Islet of Langerhans (tissue), 1 donor: ENCODE results near the gene DYNC2H1.
"Not testable (repeated sequence)": the region's sequence is repeated elsewhere in the genome, so short reads cannot be mapped to it uniquely, and the experiment has no call there.

Source experiments
- FAIRE-seq: peaks from one replicate; lab custom pipeline; 2011; peaks lifted over from hg19 to GRCh38; lab: Jason Lieb, UNC

The DYNC2H1 gene

DNA sequence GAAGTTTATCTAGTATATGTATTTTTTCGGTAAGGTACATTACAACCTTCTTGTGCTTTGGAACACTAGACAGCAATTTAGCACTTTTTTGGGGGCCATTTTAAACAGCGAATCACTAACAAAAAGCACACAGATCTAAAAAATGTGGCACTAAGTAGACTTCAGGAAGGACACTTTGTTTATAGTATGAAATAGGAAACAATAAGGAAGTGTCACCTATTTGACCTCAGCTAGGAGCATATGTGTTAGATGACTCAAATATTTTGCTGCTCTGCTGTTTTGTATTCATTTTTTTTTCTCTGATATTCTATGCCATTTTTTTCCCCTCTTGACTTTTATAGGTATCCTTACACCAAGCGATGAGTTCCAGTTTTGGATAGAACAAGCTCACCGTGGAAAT, 5.6 kb downstream of the DYNC2H1 start:
- no peak for FAIRE-seq

DNA sequence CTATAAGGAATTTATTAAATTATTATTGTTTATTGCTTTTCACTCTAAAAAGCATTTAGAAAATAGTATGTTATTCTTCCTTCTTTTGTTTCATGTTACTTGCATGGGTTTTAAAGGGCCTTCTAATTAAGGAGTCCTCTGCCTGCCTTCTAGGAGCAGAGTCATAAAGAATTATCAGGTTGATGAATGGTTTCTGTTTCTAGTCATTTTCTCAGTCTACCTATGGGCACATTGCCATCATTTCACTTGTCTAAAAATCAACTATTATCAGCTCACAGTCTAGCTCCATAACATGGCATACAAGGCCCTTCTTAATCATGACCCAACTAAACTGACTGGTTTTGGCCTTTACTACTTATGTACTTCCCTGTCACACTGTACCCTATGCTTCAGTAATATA, 16.2 kb downstream of the DYNC2H1 start:
- FAIRE-seq: no peak

DNA sequence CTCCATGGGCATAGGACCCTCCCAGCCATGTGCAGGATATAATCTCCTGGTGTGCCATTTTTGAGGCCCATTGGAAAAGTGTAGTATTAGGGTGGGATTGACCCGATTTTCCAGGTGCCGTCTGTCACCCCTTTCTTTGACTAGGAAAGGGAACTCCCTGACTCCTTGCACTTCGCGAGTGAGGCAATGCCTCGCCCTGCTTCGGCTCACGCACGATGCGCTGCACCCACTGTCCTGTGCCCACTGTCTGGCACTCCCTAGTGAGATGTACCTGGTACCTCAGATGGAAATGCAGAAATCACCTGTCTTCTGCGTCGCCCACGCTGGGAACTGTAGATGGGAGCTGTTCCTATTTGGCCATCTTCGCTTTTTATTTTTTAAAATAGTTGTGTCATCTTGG, 32.8 kb downstream of the DYNC2H1 start:
- FAIRE-seq: not testable (repeated sequence)

DNA sequence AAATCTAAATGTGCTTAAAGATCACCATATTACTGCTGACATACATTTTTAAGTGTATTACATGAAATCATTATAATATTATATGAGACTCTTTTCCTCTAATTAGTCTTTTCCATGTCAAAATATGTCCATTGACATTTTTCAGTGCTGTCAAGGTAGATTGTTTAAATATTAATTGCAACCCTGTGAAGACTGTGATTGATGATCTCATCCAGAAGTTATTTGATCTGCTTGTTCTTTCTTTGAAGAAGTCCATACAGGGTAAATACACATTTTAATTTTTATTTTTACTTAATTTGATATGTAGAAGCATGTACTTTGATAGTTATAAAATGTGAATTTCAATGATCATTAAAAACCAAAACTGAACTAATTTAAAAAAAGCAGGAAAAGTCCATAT, 38.4 kb downstream of the DYNC2H1 start:
- peak; percentile 75 for FAIRE-seq

DNA sequence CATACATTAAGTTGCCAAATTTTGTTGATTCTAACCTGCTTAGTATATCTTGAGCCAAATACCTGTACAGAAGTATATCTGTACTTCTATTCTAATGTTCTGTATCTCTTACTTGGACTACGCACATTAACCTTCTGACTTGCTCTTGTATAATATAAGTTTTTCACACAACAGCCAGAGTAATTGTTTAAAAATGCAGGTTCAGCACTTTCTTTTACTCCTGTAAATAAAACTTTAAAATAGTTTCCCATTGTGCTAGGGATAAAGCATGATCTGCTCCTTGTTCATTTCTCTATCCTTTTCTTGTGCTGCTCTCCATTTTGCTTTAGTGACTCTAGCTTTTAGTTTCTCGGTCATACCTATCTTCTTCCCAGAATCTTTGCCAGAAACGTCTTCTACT, 48.3 kb downstream of the DYNC2H1 start:
- no peak for FAIRE-seq

DNA sequence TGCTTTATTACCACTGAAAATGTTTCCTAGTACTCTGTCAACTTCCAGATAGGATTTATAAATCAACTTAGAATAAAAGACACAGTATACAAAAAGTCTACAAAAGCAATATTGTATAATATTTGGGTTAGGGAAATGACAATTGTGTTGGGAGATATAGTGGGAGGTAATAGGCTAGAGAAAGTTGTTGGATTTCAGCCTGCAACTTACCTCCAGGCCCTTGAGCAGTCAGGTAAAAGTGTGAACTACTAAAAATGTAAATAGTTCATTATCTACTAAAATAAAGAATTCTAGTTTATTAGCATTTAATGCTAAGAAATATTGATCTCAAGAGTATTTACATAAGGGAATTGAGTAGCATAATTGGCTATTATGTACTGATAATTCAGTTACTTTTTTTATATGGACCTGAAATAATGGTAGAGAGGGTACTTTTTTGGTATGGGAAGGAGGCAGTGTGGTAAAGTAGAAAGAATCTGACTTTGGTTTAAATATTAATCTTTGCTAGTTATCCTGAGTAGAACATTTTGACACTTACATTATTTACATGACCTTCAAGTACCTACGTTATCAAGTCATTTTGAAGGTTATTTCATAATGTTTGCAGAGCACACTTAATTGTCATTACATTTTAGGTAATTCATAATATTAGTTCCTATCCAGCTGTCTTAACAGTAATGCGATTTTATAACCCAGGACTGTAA, 55.0 kb downstream of the DYNC2H1 start:
- no peak for FAIRE-seq

DNA sequence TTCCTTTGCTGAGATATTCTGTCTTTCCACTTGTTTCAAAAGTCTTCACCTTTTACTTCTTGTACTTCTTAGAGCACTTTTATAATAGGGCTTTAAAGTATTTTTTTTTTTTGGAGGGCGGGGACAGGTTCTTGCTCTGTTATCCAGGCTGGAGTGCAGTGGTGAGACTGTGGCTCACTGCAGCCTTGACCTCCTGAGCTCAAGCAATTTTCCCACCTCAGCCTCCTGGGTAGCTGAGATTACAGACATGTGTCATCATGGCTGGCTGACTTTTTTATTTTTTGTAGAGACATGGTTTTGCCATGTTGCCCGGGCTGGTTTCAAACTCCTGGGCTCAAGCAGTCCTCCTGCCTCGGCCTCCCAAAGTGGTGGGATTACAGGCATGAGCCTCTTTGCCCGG, 57.9 kb downstream of the DYNC2H1 start:
- no peak for FAIRE-seq

DNA sequence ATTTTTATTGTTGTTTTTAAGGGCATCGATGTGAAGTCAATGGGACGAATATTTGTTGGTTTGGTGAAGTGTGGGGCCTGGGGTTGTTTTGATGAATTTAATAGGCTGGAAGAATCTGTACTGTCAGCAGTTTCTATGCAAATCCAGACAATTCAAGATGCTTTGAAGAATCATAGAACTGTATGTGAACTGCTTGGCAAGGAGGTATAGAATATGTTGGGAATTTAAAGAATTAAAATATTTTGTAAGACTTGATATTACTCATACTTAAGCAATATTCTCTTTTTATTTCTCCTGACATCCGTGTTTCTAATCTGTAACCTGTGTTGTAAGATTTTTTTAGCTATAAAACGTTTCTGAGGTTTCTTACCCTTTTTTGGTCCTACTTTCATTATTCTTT, 61.6 kb downstream of the DYNC2H1 start:
- no peak for FAIRE-seq

DNA sequence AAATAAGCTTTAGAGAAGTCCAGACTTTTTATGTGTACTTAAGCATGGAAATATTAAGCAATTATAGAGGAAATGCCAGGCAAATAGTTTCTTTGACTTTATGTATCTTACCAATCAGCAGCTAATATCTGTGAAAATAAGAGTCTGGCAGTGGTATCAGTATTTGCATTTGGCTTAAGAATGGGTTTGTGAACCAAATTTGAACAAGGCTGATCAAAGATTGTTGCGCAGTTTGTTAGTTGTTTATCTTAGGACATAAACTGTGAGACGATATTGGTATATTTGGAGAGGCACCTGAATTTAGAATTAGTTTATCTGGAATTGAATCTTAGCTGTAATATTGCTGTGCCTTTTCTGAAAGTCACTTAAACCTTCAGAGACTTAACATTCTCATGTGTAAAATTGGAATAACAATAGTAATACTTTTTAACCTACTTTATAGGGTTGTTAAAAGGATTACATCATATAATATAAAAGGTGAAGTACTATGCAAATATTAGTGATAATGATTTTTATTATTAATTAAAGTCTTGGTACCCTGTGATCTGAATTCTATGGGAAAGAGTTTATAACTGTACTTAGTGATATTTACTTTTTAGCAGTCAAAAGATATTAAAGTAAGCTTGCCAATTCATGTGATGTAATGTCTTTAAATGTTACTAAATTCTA, 66.4 kb downstream of the DYNC2H1 start:
- FAIRE-seq: peak; percentile 61

DNA sequence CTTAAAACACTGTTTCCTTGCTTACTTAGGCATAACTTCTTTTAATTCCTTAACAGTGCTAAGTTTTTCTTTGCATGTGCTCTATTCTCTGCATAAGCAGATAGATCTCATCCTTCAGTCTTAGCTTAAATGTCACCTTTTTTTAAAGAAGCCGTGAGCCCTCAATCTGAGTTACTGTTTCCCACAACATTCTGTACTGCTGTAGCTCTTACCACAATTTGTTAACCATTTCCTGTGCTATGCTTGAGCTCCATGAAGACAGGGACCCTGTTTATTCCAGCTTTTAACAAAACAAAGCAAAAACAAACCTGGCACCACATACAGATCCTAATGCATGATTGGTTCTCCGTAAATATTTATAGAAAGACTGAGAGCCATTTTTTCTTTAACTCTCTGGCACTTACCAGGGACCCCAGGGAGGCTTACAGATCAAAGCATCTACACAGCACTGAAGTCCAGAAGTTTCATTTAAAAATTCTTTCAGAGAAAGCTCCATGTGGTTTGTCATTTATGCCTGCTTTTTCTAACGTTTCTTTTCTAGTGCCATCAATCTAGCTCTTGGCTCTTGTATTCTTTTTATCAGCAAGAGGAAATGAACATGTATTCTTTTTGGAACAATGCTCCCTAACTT, 74.9 kb downstream of the DYNC2H1 start:
- FAIRE-seq: no peak

DNA sequence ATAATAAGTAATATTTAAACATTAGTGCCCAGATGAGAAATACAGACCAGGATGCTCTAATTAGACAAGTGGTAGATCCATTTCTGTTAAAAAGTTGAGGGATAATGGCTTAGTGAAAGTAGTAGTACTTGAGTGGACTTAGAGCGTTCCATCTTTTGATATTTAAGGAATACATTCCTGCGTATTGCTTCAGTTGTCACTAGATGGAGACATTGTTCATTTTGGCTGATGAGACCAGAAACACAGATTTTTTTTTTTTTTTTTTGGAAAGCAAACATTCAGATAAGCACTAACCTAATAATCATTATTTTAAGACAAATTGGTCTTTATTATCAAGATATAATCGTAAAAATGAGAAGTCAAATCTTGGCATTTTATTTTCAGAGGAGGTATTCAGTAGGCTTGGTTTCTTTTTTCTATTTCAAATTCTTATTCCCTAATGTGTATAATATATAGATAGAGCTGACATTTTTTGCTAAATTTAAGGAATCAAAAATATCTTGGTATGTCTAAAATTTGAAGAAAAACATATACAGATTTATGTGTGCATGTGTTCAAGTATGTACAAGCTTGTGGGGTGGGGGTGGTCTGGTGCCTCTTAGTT, 92.9 kb downstream of the DYNC2H1 start:
- peak; percentile 96 for FAIRE-seq

DNA sequence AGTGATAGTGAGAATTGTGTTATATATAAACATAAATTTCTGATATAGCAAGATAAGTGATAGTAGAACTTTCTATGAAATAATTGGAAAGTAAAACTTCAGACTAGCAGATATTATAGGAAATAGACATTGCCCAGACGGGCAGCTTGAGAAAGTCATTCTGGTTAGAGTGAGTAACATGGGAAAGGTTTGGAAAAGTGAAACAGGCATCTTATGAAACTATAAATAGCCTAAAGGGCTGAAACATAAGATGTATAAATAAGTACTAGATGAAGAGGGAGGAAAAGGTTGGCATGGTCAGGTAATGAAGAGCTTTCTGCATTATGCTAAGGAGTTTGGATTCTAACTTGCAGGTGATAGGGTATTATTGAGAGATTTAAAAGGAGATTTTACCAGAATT, 101.3 kb downstream of the DYNC2H1 start:
- FAIRE-seq: no peak

DNA sequence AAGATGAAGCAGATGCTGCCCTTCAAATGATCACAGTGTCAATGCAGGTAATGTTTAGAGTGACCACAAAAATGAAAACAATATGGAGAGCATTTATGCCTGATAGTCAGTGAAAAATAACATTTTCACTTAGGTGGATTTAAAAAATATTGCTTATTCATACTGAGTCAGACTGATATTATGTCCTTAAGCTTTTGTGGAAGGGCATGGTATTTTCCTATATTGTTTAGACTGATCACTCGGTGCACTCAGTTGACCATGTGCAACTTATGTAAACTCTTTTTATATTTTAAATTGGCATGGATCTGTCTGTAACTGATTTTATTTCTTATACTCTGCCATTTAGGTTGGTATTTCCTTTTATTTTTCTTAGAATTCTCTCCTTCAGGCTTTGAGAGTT, 106.6 kb downstream of the DYNC2H1 start:
- no peak for FAIRE-seq

DNA sequence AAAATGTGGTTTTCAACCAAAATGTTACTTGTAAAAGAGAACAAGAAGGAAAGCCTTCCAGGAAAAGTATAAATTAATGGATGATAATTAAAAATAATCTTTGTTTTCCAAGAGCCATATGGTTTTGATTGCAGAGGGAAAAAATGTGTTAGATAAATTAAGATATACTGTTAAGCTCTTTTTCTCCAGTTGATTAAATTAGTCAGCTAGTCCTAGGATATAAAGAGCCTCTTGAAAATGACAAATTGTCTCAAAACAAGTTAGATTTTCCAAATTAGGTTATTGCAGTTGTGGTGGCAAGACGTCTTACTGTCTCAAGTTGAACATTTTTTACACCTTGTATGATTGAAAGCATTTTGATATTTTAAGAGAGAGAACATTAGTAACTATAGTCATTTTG, 110.9 kb downstream of the DYNC2H1 start:
- FAIRE-seq: no peak

DNA sequence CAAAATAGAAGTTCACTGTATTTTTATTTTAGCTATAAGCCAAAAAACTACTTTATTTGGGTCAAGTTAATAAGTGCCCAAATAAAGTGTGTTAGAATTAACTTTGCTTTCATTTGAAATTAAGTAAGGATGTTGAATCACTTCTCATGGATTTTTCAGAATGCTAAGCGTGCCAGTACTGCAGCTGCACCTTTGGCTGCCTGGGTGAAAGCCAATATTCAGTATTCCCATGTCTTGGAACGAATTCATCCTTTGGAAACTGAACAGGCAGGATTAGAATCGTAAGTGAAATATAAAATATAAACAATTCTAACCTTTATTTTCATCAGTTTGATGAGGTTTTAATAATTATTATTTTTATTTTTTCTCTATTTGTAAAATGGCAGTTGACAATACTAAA, 113.6 kb downstream of the DYNC2H1 start:
- FAIRE-seq: no peak

DNA sequence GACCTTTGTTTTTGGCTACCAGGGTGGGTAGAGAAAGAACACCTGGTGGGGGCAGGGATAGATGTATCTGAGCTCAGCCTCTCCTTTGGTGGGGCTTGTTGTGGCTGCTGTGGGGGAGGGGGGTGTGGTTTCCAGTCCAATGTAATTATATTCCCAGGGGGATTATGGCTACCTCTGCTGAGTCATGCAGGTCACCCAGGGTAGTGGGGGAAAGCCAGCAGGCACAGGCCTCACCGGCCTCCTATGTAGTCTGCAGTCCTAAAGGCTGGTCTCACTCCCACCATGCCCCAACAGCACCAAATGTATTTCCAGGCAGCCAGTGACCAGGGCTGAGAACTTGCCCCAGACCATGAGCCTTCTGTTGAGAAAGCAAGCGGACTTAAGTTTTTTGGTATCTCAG, 119.6 kb downstream of the DYNC2H1 start:
- FAIRE-seq: no peak

DNA sequence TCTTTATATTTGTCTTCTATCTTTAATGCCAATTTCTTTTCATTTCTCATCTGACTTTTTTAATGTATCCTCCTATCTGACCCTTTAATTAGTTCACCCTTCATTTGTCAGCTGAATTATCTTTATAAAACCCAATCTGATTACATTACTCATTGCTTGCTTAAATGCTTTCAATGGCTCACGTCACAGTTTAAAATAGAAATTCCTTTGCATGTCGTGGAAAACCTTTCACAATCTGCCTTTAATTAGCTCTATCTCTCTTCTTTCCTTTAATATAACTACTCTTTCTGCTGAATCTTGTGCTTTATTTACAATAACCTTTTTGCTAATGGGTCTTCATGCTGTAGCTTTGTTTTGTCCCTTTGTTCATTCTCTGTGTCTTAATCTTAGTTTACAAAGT, 125.7 kb downstream of the DYNC2H1 start:
- no peak for FAIRE-seq

DNA sequence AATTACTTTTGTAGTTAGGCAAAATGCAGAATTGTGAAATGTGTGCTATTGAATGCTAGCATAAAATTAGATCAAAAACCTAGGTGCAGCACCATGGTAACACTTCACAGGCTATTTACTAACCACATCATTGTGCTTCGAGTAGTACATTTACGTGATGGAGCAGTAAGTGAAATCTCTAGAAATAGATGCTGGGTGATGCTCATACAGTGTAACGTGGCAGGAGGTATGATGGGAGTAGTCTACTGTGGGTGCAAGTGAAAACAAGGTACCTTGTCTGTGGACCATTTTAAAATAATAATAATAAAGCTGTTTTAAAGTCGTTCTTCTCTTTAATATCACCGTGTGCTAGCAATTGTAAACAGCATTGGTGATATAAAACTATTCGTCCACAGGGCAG, 132.3 kb downstream of the DYNC2H1 start:
- peak; percentile 98 for FAIRE-seq

DNA sequence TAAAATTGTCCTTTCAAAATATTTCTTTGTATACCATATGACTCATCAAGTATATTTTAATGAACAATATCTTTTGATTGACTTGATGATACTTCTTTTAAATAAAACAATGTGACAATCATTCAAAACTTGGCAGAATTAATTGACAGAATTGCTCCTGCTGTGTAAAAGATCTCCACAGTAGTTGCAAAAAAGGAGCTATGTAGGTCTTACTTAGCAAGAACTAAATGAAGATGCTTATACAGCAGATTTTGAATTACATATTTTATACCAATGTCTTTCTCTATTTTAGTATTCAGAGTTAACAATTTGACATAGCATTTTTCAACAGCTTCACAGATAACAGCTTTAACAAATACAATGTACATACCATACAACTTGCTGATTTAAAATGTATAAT, 144.9 kb downstream of the DYNC2H1 start:
- FAIRE-seq: no peak

DNA sequence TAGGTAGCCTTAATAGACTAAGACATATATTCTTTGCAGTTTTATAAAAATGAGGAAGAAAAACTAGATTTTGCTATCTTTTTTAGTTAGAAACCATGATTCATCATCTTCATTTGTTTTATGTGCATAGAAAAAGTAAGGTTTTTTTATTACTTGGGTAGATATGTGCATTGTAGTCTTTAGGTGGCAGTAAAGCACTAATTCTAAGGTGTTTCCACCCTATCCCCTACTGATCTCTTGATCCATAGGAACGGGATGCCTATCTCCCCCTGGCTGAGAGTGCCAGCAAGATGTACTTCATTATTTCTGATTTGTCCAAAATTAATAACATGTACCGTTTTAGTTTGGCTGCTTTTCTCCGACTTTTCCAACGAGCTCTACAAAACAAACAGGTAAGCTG, 148.1 kb downstream of the DYNC2H1 start:
- FAIRE-seq: peak; percentile 51

DNA sequence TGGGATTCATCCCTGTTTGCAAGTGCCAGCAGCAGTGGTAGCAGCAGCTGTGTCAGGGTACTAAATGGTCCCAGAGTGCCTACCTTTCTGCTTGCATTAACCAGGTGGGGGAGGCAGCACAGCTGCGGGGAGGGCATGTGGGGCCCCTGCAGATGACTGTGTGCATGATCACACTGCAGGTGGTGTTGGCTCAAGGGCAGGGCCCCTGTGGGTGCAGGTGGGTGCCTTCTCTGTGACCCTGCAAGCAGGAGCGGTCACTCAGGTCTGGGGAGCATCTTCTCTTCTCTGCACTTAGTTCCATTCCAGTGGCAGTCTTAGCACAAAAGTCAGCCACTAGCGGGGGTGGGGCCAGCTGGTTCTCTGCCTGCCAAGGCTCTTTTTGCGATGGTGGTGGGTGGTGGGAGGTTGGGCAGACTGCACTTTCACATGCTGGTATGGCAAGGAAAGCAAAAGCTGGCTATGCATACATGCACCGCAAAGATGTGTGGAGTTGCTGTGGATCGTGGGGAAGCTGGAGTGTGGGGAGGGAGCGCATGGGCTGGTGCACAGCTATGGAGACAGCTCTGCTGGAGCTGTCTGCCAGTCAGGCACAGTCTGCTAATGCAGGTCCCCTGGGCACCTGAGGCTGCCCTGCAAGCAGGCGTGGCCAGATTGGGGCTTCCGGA, 157.1 kb downstream of the DYNC2H1 start:
- FAIRE-seq: no peak

DNA sequence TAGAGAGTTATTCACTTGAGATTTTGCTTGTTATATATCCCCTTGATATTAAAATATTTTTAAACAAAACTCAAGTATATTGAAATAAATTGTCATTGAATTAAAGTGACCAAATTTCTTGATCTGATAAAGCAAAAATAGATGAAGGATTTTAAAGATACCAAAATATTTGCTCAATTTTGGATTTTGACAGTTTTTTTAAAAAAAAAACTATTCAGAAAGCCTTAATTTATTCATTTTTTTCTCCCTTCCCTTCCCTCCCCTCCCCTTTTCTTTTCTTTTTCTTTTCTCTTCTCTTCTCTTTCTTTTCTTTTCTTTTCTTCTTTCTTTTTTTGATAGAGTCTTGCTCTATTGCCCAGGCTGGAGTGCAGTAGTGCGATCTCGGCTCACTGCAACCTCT, 163.7 kb downstream of the DYNC2H1 start:
- FAIRE-seq: no peak

DNA sequence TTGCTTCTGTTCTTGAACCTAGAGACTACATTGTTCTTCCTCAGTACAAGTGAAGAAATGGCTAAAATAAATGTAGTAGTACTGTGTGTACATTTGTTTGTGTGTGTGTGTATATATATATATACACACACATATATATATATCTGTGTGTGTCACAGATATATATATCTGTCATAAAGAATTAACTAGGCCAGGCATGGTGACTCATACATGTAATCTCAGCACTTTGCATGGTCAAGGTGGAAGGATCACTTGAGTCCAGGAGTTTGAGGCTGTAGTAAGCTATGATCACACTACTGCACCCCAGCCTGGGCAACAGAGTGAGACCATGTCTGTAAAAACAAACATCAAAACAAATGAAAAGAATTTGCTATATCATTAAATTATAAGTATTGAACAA, 164.8 kb downstream of the DYNC2H1 start:
- FAIRE-seq: no peak
